ENCODE measurements around the gene SHC2. TPM values are rescaled to one million over a fixed set of nuclear protein-coding genes. Genes with fewer than 3 reads are reported as not detected.
"Not testable (repeated sequence)": the region's sequence is repeated elsewhere in the genome, so short reads cannot be mapped to it uniquely, and the experiment has no call there.

SHC2 gene
- polyA plus RNA-seq, 6 donors from 2014 or later: 0.20 TPM; not detected in 5

DNA sequence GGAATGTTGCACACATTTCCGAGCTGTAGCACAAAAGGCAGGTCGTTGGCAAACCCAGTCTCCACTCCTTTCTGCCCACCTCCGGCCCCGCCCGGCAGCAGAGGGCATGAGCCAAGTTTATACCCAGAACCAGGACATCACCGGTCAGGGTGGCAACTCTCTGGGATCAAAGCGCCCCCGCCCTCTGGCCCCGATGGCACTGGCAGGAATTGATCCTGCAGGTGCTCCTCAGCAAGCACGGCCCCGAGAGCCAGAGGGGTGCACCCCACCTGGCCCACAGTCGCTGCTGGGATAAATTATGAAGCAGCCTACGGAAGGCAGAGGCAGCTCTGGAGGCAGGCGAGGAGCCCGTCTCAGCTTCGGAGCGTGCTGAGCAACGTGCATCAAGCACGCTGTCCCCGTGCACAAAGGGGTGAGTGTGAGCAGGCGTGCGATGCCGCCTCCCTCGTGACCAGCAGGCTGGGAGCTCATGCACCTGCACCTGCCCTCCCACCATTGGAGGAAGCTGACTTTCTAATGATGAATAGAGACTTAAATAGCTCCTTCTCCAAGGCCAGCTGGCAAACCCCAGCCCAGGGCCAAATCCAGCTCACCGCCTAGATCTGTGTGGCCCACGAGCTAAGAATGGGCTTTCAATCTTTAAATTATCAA is 25.7 kb downstream of the SHC2 start:
- H3K4me1 Mint-ChIP-seq: peaks cover 0 to 4% (median 0%) of the 10 kb centered on the region in 3 donors
- H3K9me3 Mint-ChIP-seq: peaks cover 0 to 6% (median 0%) of the 10 kb centered on the region in 7 donors
- H3K27me3 Mint-ChIP-seq: peaks cover 3 to 23% (median 13%) of the 10 kb centered on the region in 3 donors
- H3K27ac Mint-ChIP-seq: no peak overlapping the region
- ATAC-seq (ENCODE audit: low read depth in 2 of 2) (no peak), DNase-seq (no peak)
- H3K36me3 Mint-ChIP-seq: no peaks in the 10 kb centered on the region
- no peak overlapping the region for H3K4me3 Mint-ChIP-seq

DNA sequence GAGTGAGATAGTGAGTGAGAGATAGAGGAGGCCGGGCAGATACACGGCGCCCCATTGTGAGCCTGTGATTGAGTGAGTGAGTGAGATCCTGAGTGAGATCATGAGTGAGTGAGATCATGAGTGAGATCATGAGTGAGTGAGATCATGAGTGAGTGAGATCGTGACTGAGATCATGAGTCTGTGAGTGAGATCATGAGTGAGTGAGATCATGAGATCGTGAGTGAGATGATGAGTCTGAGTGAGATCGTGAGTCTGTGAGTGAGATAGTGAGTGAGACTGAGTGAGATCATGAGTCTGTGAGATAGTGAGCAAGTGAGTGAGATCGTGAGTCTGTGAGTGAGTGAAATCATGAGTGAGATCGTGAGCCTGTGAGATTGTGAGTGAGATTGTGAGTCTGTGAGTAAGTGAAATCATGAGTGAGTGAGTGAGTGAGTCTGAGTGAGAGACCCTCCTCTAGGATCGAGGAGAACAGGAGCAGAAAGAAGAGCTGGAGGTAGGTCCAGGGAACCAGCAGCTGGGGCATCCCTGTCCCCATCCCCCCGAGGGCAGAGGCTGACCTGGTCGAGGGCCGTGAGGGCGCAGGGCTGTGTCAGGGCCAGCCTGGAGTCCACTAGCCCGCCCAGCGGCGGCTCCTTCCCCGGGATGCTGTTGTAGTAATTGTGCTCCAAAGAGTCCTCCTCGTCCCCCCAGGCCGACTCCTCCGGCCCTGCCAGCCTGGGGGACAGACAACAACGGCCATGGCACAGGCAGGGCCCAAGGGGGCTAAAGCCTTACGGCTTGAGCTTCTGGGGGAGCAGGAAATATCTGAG is 26.5 kb downstream of the SHC2 start:
- ATAC-seq (ENCODE audit: low read depth in 2 of 2): no peak
- Mint-ChIP-seq H3K27me3 (peaks cover 3 to 15% (median 13%) of the 10 kb centered on the region in 3 donors), H3K9me3 (peaks cover 0 to 7% (median 0%) of the 10 kb centered on the region in 7 donors)

DNA sequence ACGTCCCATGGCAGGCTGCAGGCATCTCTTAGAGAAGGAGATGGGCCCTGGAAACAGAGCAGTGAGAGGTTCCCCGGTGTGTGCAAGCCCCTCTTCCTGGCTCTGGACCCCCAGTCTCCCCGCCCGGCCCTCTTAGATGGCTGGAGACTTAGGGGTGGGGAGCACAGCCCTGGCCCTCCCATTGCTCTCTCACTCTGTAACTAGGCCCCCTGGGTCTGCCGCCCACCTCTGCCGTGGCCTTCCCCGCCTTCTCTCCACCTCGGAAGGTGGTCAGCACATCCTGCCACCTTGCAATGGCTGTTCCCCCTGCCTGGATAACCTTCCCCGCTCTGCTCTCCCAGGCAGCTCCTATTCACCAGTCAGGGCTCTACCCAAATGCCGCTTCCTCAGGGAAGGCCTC is 30.1 kb downstream of the SHC2 start:
- no peaks in the 10 kb centered on the region for H3K36me3 Mint-ChIP-seq
- H3K4me3 Mint-ChIP-seq: no peak overlapping the region
- peaks cover 0 to 7% (median 0%) of the 10 kb centered on the region in 7 donors for H3K9me3 Mint-ChIP-seq
- no peaks in the 10 kb centered on the region for H3K27me3 Mint-ChIP-seq
- H3K27ac Mint-ChIP-seq: no peak overlapping the region
- ATAC-seq (ENCODE audit: low read depth in 2 of 2) (no peak), DNase-seq (no peak)
- H3K4me1 Mint-ChIP-seq: no peaks in the 10 kb centered on the region

More for the DNA sequence above, 26.5 kb downstream of the SHC2 start:
- no peak overlapping the region for H3K4me3 Mint-ChIP-seq
- DNase-seq: no peak
- no peaks in the 10 kb centered on the region for H3K36me3 Mint-ChIP-seq
- no peak overlapping the region for H3K27ac Mint-ChIP-seq
- H3K4me1 Mint-ChIP-seq: peaks cover 0 to 4% (median 0%) of the 10 kb centered on the region in 3 donors

DNA sequence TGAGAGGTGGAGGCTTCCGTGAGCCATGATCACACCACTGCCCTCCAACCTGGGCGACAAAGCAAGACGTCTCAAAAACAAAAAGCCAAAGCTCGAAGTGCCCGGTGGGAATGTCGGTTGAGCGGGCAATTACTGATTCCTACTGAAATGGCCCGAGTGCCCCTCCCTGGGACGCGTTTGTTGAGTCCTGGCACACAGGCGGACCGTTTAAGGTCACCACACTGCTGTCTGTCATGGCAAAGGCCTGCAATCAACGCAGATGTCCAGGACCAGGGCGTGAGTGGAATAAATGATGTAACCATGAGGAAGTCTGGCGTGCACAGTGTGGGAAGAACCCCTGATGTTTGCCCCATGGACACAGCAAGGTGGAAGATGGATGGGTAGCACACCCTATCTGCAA is 32.7 kb downstream of the SHC2 start:
- Mint-ChIP-seq H3K9me3 (peaks cover 0 to 7% (median 0%) of the 10 kb centered on the region in 7 donors), H3K27ac (peak overlapping the region in 1 of 6 donors; percentile 33), H3K4me1 (no peaks in the 10 kb centered on the region), H3K27me3 (peaks cover 0 to 7% (median 0%) of the 10 kb centered on the region in 3 donors), H3K4me3 (peak overlapping the region in 1 of 8 donors; percentile 64), H3K36me3 (no peaks in the 10 kb centered on the region)
- ATAC-seq (ENCODE audit: low read depth in 2 of 2) (no peak), DNase-seq (no peak)

DNA sequence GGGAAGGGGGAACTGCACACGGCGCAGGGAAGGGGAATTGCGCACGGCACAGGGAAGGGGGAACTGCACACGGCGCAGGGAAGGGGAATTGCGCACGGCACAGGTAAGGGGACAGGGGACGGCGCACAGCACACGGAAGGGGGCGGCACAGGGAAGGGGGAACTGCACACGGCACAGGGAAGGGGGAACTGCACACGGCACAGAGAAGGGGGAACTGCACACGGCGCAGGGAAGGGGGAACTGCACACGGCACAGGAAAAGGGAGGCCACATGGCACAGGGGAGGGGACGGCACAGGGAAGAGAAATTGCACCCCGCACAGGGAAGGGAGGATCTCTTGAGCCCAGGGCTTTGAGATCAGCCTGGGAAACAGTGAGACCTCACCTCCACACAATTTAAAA is 33.2 kb downstream of the SHC2 start:
- not testable (repeated sequence) for DNase-seq; ATAC-seq (ENCODE audit: low read depth in 2 of 2); H3K27me3 Mint-ChIP-seq; H3K36me3 Mint-ChIP-seq; H3K9me3 Mint-ChIP-seq; H3K4me3 Mint-ChIP-seq; H3K27ac Mint-ChIP-seq; H3K4me1 Mint-ChIP-seq

DNA sequence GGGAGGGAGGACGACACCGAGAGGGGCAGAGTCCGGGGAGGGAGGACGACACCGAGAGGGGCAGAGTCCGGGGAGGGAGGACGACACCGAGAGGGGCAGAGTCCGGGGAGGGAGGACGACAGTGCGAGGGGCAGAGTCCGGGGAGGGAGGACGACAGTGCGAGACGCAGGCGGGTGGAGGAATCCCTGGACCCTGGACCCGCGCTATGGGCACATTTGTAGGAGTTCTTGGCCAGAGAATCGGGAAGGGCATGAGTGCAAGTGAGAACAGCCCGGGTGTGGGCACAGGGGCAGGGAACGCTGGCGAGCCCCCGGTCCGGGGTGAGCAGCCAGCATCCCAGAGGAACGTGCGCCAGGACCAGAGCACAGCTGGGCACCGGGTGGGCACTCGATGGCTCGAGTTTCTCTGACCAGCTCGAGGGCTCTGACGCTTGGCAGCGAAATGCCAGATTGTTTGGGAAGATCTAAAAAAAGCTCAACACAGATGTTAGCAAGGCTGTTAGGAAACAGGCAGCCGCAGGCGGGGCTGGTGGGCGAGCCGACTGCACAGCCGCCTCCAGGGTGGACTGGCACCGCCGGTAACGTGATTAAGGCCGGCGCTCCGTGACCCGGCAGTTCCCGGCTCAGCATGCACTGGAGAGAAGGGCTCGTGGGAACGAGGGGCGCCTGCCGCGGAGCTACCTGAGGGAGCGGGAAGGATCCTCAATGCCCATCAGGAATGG is 33.9 kb downstream of the SHC2 start:
- peaks cover 0 to 7% (median 0%) of the 10 kb centered on the region in 7 donors for H3K9me3 Mint-ChIP-seq

DNA sequence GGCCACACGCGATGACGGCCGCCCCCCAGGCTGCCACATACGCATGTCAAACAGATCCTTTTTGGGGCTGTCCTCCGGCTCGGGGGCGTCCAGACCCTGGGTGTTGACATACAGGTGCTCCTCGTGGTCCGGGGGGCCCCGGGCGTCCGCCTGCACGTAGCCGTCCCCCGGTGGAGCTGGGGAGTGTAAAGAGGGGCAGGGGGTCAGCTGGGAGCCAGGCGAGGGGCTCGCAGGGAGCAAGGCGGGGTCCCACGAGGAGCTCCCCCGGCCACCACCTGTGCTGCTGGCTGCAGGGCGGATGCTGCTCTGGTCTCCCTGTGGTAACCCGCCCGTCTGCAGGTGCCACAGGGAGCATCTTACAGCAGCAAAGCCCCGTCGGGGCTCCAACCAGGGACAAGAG is 35.8 kb downstream of the SHC2 start:
- ATAC-seq (ENCODE audit: low read depth in 2 of 2) (no peak), DNase-seq (no peak)
- Mint-ChIP-seq H3K27me3 (peaks cover 0 to 7% (median 3%) of the 10 kb centered on the region in 3 donors), H3K4me3 (no peak overlapping the region), H3K36me3 (no peaks in the 10 kb centered on the region), H3K27ac (no peak overlapping the region), H3K9me3 (peaks cover 0 to under 1% (median 0%) of the 10 kb centered on the region in 7 donors), H3K4me1 (no peaks in the 10 kb centered on the region)

More for the DNA sequence above, 33.9 kb downstream of the SHC2 start:
- DNase-seq (no peak), ATAC-seq (ENCODE audit: low read depth in 2 of 2) (no peak)
- Mint-ChIP-seq H3K4me3 (peak overlapping the region in 1 of 8 donors; percentile 25), H3K27ac (no peak overlapping the region), H3K36me3 (no peaks in the 10 kb centered on the region), H3K27me3 (peaks cover 0 to 7% (median 0%) of the 10 kb centered on the region in 3 donors), H3K4me1 (no peaks in the 10 kb centered on the region)

DNA sequence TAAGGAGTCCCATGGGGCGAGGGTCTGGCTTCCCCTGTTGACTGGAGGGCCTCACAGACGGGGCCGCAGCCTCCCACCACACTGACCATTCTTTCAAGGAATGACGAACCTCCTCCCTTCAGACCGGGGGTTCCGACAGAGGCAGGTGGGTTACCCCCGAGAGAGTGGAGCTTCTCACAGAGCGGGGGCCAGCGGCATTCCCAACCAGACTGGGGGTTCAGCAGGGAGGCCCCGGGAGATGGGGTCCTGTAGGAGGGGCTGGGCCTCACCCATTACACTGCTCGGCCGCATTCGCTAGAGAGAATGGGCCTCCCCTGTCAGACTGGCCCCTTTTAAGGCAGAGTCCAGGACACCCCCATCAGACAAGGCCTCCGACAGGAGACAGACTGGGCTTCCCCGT is 36.3 kb downstream of the SHC2 start:
- no peak overlapping the region for H3K4me3 Mint-ChIP-seq
- H3K9me3 Mint-ChIP-seq: no peaks in the 10 kb centered on the region
- H3K27me3 Mint-ChIP-seq: peaks cover 0 to 7% (median 3%) of the 10 kb centered on the region in 3 donors
- ATAC-seq (ENCODE audit: low read depth in 2 of 2) (no peak), DNase-seq (no peak)
- H3K27ac Mint-ChIP-seq: no peak overlapping the region
- no peaks in the 10 kb centered on the region for H3K4me1 Mint-ChIP-seq
- H3K36me3 Mint-ChIP-seq: no peaks in the 10 kb centered on the region

DNA sequence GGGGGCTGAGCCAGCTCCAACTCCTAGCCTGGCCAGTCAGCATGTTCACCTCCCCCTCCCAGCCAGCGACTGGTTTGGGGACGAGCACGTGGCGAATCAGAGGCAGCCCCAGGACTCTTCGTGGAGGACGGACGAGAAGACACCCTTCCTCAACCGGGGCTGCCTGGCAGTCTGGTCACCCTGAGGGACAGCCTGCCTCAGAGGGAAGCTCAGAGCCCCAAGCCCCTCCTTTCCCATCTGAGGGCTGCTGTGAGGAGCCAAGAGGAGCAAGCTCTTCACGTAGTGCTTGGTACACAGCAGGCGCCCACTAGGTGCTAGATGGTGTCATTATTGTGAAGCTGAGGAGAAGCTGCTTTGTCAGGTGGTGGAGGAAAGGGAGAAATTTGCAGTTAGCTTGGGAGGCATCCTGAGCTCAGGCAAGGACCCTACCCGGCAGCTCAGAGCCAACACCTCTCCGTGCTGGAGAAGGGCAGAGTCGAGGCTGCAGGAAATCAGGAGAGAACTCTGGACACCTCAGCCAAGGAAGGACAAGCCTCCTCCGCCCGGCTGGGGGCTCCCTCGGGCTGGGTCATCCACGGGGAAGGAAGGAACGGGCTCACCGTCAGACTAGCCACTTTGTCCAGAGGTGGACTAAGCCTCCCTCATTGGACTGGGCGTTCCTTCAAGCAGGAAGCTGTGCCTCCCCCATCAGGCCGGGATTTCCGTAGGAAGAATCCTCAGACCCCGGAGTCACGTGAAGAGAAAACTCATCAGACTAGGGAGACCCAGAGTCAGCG is 37.0 kb downstream of the SHC2 start:
- DNase-seq: no peak
- no peaks in the 10 kb centered on the region for H3K9me3 Mint-ChIP-seq
- H3K27me3 Mint-ChIP-seq: peaks cover 0 to 7% (median 3%) of the 10 kb centered on the region in 3 donors

DNA sequence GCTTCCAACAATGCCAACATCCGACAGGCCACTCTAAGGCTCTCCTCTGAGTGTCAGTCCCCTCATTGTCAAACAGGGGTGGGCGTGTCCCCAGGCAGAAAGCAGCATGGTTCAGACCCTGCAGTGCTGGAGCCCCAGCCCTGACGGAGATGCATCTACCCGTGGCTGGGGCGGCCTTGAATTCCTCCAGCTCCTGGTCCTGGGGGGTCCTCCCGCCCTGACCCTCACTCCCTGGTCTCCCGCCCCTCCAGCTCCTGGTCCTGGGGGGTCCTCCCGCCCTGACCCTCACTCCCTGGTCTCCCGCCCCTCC is 38.0 kb downstream of the SHC2 start:
- not testable (repeated sequence) for H3K4me3 Mint-ChIP-seq; H3K4me1 Mint-ChIP-seq; H3K27ac Mint-ChIP-seq; H3K9me3 Mint-ChIP-seq; H3K27me3 Mint-ChIP-seq; DNase-seq; H3K36me3 Mint-ChIP-seq; ATAC-seq (ENCODE audit: low read depth in 2 of 2)

More for the DNA sequence above, 37.0 kb downstream of the SHC2 start:
- Mint-ChIP-seq H3K27ac (no peak overlapping the region), H3K4me1 (no peaks in the 10 kb centered on the region), H3K36me3 (no peaks in the 10 kb centered on the region), H3K4me3 (no peak overlapping the region)
- no peak for ATAC-seq (ENCODE audit: low read depth in 2 of 2)

DNA sequence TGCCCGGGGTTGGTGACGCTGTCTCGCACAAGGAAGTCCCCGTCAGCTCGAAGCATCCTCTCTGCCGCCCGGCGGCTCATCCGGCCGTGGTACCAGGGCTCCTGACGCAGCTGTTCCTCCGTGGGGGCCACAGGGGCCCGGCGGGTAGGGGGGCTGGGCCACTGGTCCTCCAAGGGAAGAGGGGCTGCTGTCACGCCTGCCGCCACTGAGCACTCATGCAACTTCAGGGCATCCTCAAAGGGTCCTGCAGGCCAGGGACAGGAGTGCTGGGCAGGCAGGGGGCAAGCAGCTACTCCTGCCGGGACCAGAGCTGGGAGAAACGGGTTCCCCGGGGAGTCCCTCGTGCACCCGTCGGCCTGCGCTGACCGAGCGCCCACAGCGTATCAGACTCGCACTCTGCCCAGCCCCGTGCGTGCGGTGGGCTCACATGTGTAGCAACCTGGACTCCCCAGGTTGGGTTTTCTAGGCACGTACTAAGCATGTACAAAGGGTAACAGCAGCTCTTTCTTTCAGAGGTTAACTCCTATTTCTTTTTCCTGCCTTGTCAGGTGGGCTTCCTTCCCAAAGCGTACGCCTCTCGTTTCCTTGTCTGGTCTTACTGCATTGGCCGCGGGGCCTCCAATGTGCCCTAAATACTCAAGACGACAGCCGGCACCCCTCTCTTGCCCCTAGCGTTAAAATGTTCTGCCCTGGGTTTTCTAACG is 38.5 kb downstream of the SHC2 start:
- no peaks in the 10 kb centered on the region for H3K9me3 Mint-ChIP-seq
- peaks cover 0 to 7% (median 3%) of the 10 kb centered on the region in 3 donors for H3K27me3 Mint-ChIP-seq
- H3K27ac Mint-ChIP-seq: no peak overlapping the region
- H3K4me3 Mint-ChIP-seq: no peak overlapping the region
- no peaks in the 10 kb centered on the region for H3K36me3 Mint-ChIP-seq
- DNase-seq: no peak
- ATAC-seq (ENCODE audit: low read depth in 2 of 2): no peak
- H3K4me1 Mint-ChIP-seq: no peaks in the 10 kb centered on the region

DNA sequence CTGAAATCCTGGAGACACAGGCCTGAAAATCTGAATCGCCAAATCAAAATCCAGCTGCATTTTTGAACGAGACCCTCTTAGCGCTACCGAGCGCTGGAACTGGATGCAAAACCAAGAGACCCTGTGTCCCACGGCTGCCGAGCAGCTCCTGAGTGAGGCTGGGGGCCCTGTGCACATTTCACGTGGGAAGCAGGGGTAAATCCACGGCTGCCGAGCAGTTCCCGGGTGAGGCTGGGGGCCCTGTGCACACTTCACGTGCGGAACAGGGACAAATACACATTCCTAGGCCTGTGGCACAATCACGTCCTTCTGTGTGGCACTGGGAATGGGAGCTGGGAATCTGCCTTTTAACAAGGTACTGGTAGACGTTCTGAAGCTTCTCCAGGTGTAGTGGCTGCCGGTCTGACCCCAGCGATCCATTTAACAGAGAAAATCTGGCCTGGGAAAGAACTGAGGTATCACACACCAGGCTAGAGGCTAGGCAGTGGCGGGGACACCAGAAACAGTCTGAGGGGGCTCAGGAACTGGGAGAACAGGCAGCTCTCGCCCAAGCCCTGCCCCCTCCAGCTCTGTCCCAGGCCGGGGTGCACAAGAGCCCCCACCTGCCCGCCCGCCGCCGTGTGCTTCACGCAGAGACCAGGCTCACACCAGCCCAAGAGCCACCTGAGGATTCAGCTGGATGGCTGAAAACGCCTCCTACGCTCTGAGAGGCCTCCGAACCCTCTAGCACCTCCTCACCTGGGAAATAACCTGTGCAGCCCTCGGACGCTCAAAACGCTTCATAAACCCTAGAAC is 40.9 kb downstream of the SHC2 start:
- no peak overlapping the region for H3K27ac Mint-ChIP-seq
- peaks cover 0 to 7% (median 3%) of the 10 kb centered on the region in 3 donors for H3K27me3 Mint-ChIP-seq
- H3K9me3 Mint-ChIP-seq: no peaks in the 10 kb centered on the region
- DNase-seq: no peak
- no peaks in the 10 kb centered on the region for H3K36me3 Mint-ChIP-seq
- H3K4me3 Mint-ChIP-seq: no peak overlapping the region
- no peaks in the 10 kb centered on the region for H3K4me1 Mint-ChIP-seq
- no peak for ATAC-seq (ENCODE audit: low read depth in 2 of 2)
